NCI-H1436 treated with DMSO at 0.1 percent for 48 hours (cell line): ENCODE results near the gene NFAT5.
"Not testable (repeated sequence)": the region's sequence is repeated elsewhere in the genome, so short reads cannot be mapped to it uniquely, and the experiment has no call there.

Experiments used
- DNase-seq: peaks from one replicate; lab custom pipeline; 2025; lab: John Stamatoyannopoulos, UW

The NFAT5 gene

GRCh38 chr16:69637206-69637865 lies 71.6 kb downstream of the NFAT5 start:
- not testable (repeated sequence) for DNase-seq

GRCh38 chr16:69643997-69644396 lies 78.2 kb downstream of the NFAT5 start:
- DNase-seq: not testable (repeated sequence)

GRCh38 chr16:69644790-69645189 lies 79.0 kb downstream of the NFAT5 start:
- DNase-seq: no peak

- DNase-seq: no peak
These were observed 81.3 kb downstream of the NFAT5 start for GRCh38 chr16:69647020-69647419.

GRCh38 chr16:69651217-69651616 lies 85.5 kb downstream of the NFAT5 start:
- DNase-seq: no peak

GRCh38 chr16:69654280-69654931 lies 88.6 kb downstream of the NFAT5 start:
- no peak for DNase-seq

GRCh38 chr16:69660166-69660565 lies 94.4 kb downstream of the NFAT5 start:
- DNase-seq: no peak

GRCh38 chr16:69662901-69663300 lies 97.1 kb downstream of the NFAT5 start:
- no peak for DNase-seq

GRCh38 chr16:69663846-69664245 lies 98.1 kb downstream of the NFAT5 start:
- no peak for DNase-seq

GRCh38 chr16:69669577-69669976 lies 103.8 kb downstream of the NFAT5 start:
- DNase-seq: no peak

GRCh38 chr16:69672315-69672997 lies 106.7 kb downstream of the NFAT5 start:
- DNase-seq: no peak

GRCh38 chr16:69672998-69673713 lies 107.4 kb downstream of the NFAT5 start:
- DNase-seq: no peak

GRCh38 chr16:69680358-69680757 lies 114.6 kb downstream of the NFAT5 start:
- DNase-seq: no peak

GRCh38 chr16:69688589-69688988 lies 122.8 kb downstream of the NFAT5 start:
- DNase-seq: no peak

- no peak for DNase-seq
These were observed 126.5 kb downstream of the NFAT5 start for GRCh38 chr16:69691980-69692911.

GRCh38 chr16:69693916-69694315 lies 128.2 kb downstream of the NFAT5 start:
- no peak for DNase-seq

GRCh38 chr16:69698404-69698803 lies 132.6 kb downstream of the NFAT5 start:
- no peak for DNase-seq

GRCh38 chr16:69699915-69700314 lies 134.1 kb downstream of the NFAT5 start:
- DNase-seq: no peak

GRCh38 chr16:69701452-69701851 lies 135.7 kb downstream of the NFAT5 start:
- DNase-seq: no peak

- no peak for DNase-seq
These were observed 136.1 kb downstream of the NFAT5 start for GRCh38 chr16:69701866-69702265.

- DNase-seq: no peak
These were observed 137.9 kb downstream of the NFAT5 start for GRCh38 chr16:69703638-69704037.
